GM19035 (cell line): Measurements from ENCODE around the gene IL13.
A peak's percentile ranks its signal among the peaks of the same experiment; 100 is the strongest.

Experiments used
- ATAC-seq: cut with Tn5 transposase; IDR thresholded peaks from one replicate; pipeline ENCODE4 v1.9.1; 2021; ENCODE audit not compliant: unreplicated experiment

IL13 gene

GRCh38 chr5:132669966-132670882 lies 12.3 kb downstream of the IL13 start:
- ATAC-seq = no peak

- ATAC-seq = no peak
Measured at GRCh38 chr5:132671000-132671399, 13.0 kb downstream of the IL13 start.

GRCh38 chr5:132673488-132673887 lies 15.5 kb downstream of the IL13 start:
- no peak for ATAC-seq

- ATAC-seq = peak; percentile 21
Measured at GRCh38 chr5:132673939-132674630, 16.1 kb downstream of the IL13 start, which contains the start of gene IL4. Gene IL4, plus strand, starts transcription at chr5:132673989. Its CDS starts 62 bp downstream, at chr5:132674051.

- ATAC-seq = peak; percentile 79
Measured at GRCh38 chr5:132674671-132675506, 16.9 kb downstream of the IL13 start.

GRCh38 chr5:132675936-132676689 lies 18.1 kb downstream of the IL13 start:
- ATAC-seq = no peak

- no peak for ATAC-seq
Measured at GRCh38 chr5:132677191-132677590, 19.2 kb downstream of the IL13 start.

- ATAC-seq = no peak
Measured at GRCh38 chr5:132677682-132678400, 19.9 kb downstream of the IL13 start.

- no peak for ATAC-seq
Measured at GRCh38 chr5:132678735-132679134, 20.8 kb downstream of the IL13 start.

- ATAC-seq = no peak
Measured at GRCh38 chr5:132679166-132679565, 21.2 kb downstream of the IL13 start.

- no peak for ATAC-seq
Measured at GRCh38 chr5:132679717-132680380, 21.9 kb downstream of the IL13 start.

- ATAC-seq = no peak
Measured at GRCh38 chr5:132680780-132681475, 23.0 kb downstream of the IL13 start.

GRCh38 chr5:132681476-132681831 lies 23.5 kb downstream of the IL13 start:
- ATAC-seq = no peak

GRCh38 chr5:132681983-132682382 lies 24.0 kb downstream of the IL13 start:
- no peak for ATAC-seq

GRCh38 chr5:132684491-132684890 lies 26.5 kb downstream of the IL13 start:
- no peak for ATAC-seq

GRCh38 chr5:132684922-132685720 lies 27.1 kb downstream of the IL13 start:
- ATAC-seq = no peak

GRCh38 chr5:132686193-132686592 lies 28.2 kb downstream of the IL13 start:
- ATAC-seq = no peak

GRCh38 chr5:132687995-132688394 lies 30.0 kb downstream of the IL13 start:
- no peak for ATAC-seq
